ENCODE measurements around the gene HTR7.

Gene HTR7

DNA sequence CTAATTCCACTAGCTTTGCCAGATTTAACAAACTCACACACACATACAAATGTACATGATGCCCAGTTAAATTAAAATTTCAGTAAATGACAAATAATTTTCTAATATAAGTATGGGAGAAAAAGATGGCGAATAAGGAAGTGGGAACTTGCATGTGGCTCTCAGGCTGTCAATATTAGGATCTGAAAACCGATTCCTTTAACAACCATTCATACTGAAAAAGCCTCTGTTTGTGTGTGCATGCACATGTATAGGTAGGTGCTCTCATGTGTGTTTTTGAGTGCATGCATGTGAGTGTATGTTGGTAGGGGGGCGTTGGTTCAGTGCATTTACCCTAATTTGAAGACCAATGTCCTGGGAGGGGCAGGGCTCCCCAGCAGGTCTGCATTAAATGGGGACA, 125.3 kb downstream of the HTR7 start:
- DNase-seq = no peak

DNA sequence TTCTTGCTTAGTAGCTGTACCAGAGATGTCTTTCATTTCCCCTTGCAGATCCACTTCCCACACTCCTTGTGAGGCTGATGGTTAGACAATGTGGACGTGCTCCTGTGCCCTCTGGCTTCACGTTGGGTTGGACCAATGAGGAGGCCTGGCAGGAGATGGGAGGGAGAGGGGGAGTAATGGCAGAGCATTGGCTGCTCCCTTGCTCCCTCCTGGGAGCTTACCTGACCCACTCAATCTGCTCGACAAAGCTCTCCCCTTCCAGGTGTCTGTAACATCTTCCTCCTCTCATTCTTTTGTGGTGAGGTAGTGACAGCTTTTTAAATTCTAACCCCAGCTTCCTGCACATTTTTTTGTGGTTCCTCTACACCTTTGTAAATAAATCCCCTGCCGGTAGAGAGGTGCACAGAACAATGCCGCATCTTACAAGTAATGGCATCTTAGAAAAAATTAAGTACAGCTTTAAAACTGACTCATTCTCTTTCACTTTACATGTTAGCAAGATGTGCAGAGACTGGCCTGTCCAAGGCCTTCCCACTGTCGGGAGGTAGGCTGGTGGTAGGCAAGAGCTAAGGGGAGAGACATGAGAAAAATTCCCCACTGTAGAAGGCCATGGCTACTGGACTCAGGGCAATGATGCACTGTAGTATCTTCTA, 134.3 kb downstream of the HTR7 start:
- DNase-seq = no peak

DNA sequence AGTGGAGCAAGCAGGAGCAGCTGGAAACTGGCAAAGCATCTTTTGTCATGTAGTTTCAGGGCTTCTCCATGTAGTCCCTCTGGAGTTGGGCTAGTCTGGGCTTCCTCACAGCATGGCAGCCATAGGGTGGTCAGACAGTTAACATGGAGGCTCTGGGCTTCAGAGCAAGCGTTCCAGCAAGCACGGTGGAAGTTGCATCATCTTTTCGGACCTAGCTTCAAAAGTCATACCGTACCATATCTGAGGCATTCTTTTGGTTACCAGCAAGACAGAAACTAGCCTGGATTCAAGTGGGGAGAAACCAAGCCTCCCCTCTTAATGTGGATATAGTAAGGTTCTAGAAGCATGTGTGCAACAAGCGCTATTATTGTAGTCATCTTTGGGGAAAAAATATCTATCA, 135.0 kb downstream of the HTR7 start:
- no peak for DNase-seq

DNA sequence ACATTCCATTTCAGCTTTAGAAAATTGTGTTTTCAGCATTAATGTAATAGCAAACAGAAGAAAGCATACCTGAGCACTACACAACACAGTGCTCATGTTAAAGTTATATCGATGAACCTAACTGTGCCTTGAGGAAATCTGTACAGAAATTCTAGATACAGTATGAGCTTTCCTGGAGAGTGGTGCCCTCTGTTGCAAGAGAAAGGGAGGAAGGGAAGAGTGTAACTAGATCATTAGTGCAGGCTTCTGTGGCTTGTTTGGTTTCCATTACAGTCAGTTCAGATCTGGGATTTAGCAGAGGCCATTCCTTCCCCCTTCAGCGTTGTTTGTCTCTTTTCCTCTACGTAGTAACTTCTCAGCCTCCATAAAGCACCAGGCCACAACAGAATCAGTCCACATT, 139.7 kb downstream of the HTR7 start:
- DNase-seq = no peak

DNA sequence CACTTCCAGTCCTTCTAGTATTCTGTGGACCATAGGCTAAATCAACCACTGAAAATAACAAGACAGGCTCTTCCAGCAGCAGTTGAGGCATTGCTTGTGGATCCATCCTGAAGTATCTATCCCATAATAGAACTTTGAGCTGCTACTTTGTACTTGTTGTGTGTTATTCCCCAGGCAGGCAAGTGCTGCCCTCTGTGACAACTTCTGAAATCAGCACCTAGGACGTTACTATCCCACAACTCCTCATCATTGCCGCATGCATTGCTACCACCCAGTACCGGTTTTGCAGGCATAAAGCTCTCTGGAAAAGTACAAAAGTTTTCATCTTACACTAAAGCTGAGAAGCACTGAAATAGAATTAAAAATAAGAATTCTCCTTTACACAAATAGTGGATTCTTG, 145.3 kb downstream of the HTR7 start:
- DNase-seq = no peak

DNA sequence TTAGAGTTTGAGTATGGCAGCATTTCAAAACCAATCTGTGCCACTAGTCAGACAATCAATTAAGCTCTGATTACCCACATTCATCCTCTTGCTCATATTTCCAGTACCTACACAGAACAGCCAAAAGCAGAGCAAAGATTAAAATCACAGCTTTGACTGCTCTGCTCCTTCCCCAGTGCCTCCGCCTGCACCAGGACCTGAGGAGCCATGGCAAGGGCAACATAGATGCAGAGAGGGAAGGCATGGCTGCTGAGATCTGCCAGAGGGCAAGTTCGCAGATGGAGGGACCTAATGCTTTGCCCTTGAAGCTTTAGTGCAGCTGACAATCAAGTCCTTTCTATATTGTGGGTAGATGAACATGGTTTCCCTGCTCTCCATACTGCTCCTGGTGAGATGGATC, 148.1 kb downstream of the HTR7 start:
- DNase-seq = no peak

DNA sequence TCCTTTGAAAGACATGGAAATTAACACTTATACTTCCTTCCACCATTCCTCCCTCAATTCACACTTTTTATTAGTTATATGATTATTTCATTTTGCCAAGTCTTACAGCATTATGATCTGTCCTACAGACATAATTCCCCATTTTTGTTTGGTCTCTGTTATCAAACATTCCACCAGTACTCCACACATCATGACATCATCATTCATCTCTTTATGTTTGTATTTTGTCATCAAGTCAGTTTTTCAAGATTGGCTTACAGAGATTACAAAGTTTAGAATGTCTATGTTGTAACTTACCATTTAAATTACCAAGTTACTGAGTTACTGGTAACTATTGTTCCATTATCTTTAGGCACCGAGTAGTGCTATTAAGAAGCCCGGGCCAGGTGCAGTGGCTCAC, 150.2 kb downstream of the HTR7 start:
- DNase-seq = no peak

DNA sequence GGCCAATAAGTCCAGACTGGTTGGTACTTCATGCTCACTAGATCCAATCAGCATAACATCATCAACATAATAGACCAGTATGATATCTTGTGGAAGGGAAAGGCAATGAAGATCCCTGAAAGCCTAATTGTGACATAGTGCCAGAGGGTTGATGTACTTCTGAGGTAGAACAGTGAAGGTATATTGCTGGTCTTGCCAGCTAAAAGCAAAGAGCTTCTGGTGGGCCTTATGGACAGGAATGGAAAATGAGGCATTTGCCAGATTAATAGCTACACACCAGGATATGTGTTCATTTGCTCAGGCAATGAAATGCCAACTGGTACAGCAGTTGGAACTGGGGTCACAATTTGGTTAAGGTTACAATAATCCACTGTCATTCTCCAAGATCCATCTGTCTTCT, 156.4 kb downstream of the HTR7 start:
- DNase-seq = no peak

DNA sequence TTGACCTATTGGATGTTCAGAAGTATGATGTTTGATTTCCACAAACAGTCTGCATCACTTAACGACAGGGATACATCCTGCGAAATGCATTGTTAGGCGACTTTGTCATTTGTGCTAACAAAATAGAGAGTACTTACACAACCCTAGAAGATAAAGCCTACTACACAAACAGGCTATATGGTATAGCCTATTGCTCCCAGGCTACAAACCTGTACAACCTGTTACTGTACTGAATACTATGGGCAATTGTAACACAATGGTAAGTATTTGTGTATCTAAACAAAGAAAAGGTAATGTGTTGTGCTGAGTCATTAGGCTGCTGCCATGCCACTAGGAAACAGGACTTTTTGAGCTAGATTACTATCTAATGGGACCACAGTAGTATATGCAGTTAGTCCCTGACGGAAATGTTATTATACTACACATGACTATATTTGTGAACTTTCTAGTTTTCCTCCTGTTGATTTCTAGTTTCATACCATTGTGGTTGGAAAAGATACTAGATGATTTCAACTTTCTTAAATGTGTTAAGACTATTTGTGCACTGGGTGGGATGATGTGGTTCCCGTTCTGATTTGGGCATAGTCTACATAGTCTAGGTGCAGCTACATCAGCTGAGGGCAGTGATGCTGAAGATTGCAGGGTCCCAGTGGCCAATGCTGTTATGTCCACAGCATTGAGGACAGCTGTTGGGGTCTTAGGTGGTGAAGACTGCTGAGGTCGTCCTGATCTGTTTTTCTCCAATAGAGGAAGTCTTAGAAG, 161.7 kb downstream of the HTR7 start:
- DNase-seq = no peak
